Measurements from ENCODE around the gene PRPH2.

GRCh38 chr6:42652024-42652746 is 70.2 kb downstream of the PRPH2 start:
- TF ChIP-seq CTCF (IDR thresholded peaks at IDR 0.05) (no peak), POLR2A (IDR thresholded peaks at IDR 0.05) (no peak)

Measured in thyroid gland (tissue), 4 donors.